ENCODE results near the gene DLK1. TPM values are rescaled to one million over a fixed set of nuclear protein-coding genes. Genes with fewer than 3 reads are reported as not detected.

Gene DLK1
- total RNA-seq: 0.22 TPM

DNA sequence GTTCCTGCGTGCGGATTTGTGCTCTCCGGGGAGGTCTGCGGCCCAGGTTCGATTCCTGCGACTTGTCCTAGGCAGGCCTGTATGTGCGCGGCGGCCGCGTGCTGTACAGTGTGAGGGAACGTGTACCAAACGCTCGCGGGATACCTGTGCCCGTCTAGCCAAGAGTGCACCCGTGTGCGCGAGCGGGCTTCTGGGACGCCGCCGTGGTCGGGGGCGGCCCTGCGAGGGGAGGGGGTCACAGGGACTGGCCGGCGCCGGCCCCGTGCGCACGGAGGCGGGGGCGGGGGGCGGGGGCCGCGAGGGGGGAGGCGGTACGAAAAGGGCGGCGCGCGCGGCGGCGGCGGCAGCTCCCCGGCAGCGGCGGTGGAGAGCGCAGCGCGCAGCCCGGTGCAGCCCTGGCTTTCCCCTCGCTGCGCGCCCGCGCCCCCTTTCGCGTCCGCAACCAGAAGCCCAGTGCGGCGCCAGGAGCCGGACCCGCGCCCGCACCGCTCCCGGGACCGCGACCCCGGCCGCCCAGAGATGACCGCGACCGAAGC is at the start of gene DLK1:
Gene DLK1 (plus strand): TSS at position 343 of the 536 bp plus-strand sequence. CDS start 177 bp downstream, at position 520.
- DNase-seq (ENCODE audit: low spot score) (no peak), ATAC-seq (no peak)
- intact Hi-C loops (cut with DNase I): no loop called here

DNA sequence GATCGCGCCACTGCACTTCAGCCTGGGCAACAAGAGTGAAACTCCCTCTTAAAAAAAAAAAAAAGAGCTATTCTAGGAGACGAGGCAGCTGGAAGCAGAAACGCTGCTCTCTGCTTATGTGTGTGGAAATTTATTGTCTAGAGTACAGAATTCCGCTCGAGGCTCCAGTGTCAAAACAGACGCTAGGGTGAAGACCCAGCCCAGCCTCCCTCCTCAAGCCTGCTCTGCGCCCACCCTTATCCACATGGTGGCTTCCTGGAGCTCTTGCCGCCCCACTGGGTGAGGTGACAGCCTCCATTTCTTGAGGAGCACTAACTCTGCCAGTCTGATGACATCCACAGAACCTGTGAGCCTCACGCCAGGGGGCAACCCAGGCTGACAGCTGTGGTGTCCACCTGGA is 49.5 kb upstream of the DLK1 start:
- intact Hi-C loops (cut with DNase I): no loop called here
- DNase-seq (ENCODE audit: low spot score) (no peak), ATAC-seq (no peak)

DNA sequence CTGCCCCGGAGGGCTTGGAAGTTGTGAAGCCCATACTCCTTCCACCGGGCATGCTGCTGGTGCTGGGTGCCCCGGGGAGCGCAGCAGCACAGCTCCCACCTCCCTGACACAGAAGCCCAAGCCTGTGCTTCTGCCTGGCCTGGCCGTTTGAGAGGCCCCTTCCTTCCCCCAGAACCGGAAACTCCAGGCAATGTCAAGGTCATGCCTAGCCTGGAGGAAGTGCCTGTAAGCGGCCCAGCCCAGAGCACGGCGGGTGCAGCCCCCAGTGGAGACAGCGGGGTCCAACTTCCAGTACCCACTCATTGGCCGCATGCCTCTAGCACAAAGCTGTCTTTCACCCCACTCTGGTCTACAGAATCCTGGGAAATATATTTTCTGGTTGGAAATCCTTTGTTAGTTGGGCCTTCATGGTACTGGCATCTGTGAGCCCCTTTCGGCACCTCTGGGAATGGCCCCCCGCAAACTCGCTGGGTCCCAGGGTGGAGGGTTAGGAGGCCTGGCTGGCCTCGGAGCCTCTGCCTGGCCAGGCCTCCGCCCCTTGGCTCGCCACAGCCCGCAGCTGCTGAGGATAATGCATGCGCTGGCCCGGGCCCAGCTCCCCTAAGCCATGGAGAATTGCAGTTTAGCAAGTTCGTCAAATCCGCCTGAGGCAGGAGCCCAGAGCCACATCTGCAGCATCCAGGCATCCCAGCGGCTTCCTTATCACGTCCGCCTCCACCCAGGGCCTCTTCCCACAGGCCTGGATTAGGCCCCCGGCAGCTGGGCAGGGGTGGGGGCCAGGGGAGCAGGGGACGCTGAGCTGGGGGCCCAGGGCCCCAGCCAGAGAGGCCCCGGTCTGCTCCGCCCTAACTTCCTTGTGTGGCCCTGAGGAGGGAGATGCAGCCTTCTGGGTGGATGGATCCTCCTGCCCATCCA is 48.9 kb upstream of the DLK1 start:
- DNase-seq (ENCODE audit: low spot score) (peak; percentile 84), ATAC-seq (peak; percentile 72)
- intact Hi-C loops (cut with DNase I): no loop called here

DNA sequence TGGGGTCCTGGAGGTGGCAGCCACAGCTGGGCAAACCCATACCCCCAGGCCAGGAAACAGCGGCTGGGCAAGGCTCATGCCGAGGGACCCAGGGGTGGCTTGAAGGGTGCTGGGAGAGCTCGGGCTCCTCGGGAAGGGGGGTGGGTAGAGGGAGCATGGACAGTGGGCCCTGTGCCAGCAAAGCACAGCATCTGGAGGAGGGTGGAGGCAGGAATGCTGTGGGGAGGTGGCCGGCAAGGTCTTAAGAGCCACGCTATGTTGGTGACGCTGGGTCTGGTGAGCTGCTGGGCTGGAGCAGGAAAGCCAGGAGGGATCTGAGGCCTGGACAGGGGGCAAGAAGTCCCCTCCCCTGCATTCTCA is 48.2 kb upstream of the DLK1 start:
- DNase-seq (ENCODE audit: low spot score) (peak; percentile 72), ATAC-seq (peak; percentile 33)
- intact Hi-C loops (cut with DNase I): no loop called here

DNA sequence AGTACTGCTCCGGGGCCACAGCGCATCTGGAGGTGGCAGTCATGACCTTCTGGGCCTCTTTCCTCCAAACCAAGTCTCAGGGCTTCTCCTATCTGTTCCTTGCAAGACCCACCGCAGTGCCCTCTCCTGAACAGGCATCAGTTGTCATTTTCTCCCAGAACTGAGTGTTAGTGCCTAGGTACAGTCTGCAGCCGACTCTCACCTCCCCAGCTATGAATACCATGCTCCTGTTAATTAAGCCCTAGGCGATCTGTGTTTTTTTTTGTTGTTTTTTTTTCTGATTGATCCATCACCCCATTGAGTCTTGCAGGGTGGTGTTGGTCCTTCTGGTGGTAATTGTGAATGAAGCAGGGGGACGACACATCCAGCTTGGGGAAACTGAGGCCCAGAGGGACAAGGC is 47.5 kb upstream of the DLK1 start:
- intact Hi-C loops (cut with DNase I): no loop called here
- DNase-seq (ENCODE audit: low spot score) (no peak), ATAC-seq (no peak)

DNA sequence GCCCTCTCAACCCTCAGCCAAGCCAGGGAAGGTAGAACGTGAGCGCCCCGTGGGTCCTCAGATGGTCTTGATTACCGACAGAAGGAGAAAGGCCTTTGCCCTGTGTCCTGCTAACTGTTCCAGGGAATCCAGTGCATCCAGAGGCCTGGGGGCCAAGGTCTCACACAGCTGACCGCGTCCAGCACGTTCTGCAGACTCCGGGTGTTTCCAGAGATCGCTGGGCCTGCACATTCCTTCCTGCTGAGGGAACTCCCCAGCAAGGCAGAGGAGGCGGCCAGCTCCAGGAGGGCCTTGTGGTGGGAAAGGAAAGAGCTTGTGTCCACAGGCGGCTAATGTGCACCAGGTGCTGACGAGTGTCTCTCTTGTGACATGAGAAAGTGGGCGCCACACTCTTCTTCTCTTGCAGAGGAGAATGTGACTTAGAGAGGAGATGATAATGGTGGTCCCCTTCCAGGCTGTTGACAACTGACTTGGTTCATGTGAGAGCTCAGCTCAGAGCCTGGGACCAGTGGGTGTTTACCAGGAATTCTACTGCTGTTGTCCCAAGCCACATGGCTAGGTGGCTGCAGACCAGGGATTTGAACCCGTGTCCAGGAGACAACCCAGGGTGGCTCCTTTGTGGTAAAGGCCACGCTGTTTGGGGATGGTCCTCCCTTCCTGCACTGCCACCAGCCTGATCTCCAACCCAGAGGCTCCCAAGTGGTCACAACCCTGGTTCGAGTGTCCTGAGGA is 46.8 kb upstream of the DLK1 start:
- intact Hi-C loops (cut with DNase I): no loop called here
- peak; percentile 84 for DNase-seq (ENCODE audit: low spot score)
- peak; percentile 86 for ATAC-seq

DNA sequence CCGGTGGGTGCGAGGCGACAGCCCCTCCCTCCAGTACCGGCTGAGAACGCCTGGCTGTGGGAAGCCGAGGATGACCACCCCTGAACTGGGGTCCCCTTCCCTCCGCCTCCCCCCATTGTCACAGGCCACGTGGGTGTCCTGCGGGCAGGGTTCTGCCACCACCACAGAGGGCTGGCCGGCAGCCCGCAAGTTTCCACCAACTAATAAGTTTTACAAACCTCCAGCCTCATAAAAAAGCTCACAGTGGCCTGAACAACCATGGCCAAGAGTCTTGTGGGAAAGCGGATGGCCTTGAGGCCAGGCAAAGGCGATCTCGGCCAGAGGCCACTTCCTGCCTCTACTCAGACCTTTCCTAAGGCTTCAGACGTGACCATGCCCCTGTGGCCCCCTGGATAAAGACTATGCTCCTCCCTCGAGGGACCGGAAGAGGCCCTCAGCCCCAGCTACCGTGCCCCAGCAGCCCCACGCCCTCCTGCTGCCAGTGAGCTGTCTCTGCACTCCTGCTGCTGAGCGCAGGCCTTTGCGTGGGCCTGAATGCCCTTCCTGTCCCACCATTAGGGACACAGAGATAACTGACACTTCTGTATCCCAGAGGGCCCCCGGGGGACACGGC is 46.1 kb upstream of the DLK1 start:
- intact Hi-C loops (cut with DNase I): no loop called here
- no peak for DNase-seq (ENCODE audit: low spot score)
- ATAC-seq: peak; percentile 41

DNA sequence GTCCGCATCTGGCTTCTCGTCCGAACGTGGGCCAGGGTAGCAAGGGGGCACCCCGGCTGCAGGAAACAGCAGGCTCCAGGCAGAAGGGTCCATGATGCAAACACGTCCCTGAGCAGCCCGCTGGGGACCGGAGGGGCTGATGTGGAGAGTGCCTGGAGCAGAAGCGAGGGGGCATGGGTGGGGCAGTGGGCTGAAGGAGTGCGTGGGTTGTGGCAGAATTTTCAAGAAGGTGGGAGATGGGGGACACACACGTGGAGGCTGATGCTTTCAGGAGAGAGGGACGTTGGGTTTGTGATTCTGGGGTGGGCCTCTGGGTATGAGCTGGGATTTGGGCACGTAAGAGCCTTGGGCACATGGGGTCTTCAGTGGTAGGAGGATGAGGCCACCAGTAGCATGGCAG is 45.6 kb upstream of the DLK1 start:
- ATAC-seq (no peak), DNase-seq (ENCODE audit: low spot score) (no peak)
- intact Hi-C loops (cut with DNase I): no loop called here

DNA sequence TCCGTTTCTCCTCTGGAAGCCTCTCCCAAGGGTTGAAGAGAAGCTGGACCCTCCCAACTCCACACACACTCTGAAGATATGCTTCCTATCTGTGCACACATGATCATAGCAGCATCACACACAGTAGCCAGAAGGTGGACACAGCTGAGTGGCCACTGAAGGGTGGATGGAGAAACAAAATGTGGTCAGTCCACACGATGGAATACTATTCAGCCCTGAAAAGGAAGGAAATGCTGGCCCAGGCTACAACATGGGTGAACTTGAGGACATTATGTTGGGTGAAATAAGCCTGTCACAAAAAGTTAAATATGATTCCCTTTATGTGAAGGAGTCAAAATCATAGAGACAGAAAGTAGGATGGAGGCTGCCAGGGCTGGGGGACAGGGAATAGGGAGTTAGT is 43.9 kb upstream of the DLK1 start:
- no peak for ATAC-seq
- DNase-seq (ENCODE audit: low spot score): no peak
- intact Hi-C loops (cut with DNase I): no loop called here

DNA sequence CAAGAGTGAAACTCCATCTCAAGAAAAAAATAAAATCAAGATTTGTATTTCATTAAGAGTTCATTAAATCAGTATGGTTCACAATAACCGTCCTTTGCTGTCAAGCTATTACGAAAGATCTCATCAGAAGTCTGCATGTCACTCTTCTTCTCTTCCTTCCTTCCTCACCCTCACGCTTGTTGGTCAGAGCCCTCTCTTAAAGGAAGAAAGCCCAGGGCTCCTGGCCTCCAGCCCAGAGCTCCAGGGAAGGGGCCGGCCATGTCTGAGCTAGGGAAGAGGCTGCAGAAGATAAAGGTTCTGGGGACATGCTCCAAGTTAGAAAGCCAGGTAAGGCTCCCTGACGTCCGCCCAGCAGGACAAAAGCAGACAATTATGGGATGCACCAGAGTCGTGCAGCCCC is 43.1 kb upstream of the DLK1 start:
- DNase-seq (ENCODE audit: low spot score) (no peak), ATAC-seq (no peak)
- intact Hi-C loops (cut with DNase I): no loop called here

DNA sequence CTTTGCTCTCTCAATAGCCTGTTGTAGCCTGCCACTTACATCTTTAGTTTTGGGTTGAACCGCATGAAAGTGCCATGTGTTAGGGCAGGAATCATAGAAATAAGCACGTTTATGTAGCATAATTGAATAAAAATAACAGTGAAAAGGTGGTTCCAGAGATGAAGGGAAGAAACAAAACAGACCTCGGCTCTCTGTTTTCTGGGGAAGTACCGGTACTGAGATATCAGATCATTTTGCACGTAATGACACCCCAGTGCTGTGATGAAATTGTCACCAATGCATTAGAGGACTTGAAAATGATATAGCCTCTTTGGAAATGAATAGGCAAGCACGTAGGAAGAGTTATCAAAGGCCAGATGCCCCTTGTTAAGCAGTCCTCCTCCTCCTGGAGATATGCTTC is 42.5 kb upstream of the DLK1 start:
- intact Hi-C loops (cut with DNase I): no loop called here

DNA sequence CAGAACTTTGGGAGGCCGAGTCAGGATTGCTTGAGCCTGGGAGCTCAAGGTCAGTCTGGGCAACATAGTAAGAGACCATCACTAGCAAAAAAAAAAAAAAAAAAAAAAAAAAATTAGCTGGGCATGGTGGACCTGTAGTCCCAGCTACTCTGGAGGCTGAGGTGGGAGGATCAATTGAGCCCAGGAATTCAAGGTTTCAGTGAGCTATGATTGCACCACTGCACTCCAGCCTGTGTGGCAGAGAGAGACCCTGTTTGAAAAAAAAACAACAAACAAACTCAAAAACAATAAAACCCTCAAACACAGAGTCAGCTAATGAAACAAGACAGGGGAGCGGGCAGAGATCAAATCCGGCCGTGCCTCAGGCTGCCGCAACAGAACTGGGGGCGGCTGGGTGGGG is 41.7 kb upstream of the DLK1 start:
- DNase-seq (ENCODE audit: low spot score): no peak
- intact Hi-C loops (cut with DNase I): no loop called here
- no peak for ATAC-seq

More for the DNA sequence above, 42.5 kb upstream of the DLK1 start:
- ATAC-seq: no peak
- DNase-seq (ENCODE audit: low spot score): no peak

DNA sequence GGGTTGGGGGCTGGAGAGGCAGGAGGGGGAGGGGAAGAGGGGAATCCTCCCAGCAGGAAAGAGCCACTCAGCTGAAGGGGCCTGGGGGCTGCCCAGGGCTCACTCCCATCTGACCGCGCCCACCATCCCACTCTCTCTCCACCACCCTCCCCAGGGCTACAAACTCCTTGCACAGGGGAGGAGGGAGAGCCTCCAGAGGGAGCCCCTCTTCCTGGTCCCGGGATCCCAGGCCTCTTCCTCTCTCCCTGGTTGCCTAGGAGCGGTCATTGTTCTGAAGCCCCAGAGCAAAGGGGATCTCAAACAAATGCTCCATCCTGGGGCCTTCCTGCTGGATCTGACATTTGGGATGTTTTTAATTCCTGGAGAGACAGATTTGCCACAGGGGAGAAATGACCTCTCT is 39.8 kb upstream of the DLK1 start:
- intact Hi-C loops (cut with DNase I): no loop called here
- DNase-seq (ENCODE audit: low spot score) (no peak), ATAC-seq (no peak)

DNA sequence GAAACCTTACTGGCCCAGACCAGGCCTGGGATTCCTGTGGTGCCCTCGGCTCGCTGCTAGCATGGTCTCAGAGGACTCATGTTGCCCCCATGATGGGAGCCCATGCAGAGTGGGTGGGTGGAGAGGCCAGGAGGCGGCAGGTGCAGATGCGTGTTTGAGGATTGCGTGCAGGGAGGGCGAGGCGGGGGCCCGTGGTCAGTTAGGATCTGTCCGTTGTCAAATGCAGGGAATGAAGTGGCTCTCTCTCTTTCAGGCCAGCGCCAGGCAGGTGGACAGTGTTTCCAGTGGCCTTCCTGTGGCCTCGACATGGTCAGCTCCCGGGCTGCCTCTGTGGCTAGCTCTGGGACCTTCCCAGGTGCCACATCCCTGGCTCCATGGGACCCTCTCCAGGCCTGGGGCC is 39.3 kb upstream of the DLK1 start:
- DNase-seq (ENCODE audit: low spot score) (no peak), ATAC-seq (no peak)
- intact Hi-C loops (cut with DNase I): no loop called here

DNA sequence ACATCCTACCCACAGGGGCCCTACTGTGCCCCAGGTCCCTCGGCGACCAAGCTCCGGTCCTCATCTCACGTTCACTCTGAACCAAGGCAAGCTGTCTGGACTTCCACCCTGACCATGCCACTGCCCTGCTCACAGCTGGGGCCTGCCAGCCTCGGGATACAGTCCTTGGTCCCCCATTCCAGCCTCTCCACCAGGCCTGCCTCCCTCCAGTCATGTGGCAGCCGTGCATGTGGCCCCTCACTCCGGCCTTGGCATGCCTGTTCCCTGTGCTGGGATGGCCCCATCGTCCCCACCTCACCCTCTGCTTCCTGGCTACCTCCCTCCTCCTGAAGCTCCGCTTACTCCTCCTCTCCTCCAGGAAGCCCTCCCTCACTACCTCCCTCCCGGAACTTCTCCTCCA is 38.6 kb upstream of the DLK1 start:
- DNase-seq (ENCODE audit: low spot score) (no peak), ATAC-seq (no peak)

DNA sequence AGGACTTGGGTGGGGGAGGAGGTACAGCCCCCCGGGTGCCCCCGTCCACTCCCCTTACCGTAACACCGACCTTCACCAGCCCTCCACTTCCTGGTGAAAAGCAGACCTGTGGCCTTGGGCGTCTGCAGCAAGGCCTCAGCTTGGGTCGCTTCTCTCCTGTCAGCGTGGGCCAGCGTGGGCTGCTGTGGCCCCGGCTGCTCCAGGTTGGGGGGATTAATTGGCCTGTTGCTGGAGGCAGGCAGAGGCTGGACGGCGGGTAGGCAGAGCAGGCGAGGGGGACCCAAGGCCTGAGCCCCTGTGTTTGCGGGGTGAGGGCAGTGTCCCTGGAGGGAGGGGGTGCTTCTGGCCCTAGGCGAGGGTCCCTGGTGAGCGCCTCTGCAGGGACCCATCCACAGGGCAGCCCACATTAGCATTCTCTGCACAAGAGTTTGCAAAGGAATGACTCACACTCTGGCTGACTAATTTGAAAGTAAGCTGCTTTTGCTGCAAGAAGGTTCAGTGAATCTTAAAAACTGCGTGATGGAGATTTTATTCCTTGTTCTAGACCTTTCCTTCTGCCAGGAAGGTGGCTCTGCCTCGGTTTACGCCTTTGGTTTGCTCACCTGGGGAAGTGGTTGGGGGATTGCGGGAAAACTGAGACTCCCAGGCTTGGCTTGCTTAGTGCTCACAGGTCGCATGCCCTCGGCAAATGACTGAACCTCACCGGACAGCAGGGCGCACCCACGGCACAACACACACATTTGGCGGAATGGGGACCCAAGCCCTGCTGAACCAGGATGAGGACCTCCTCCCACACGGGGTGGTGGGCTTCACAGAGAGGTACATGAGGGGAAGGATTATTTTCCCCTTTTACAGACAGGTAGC is 37.9 kb upstream of the DLK1 start:
- ATAC-seq (no peak), DNase-seq (ENCODE audit: low spot score) (no peak)
- intact Hi-C loops (cut with DNase I): no loop called here

More for the DNA sequence above, 38.6 kb upstream of the DLK1 start:
- intact Hi-C loops (cut with DNase I): no loop called here

DNA sequence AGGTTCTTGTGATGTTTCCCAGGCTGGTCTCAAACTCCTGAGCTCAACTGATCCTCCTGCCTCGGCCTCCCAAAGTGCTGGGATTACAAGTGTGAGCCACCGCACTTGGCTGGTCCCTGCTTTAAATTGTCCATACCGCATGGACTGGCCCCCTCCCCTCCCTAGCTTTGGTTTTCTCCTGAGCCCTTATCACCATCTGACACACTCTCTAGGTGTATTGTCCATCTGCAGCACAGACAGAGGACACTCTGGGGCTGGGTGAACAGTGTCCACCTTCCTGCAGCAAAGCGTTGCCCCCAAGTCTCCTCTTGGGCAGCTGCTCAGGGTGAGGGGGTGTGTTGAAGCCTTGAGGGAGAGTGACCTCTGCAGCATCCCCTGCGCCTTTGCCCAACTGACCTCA is 36.0 kb upstream of the DLK1 start:
- intact Hi-C loops (cut with DNase I): no loop called here
- DNase-seq (ENCODE audit: low spot score) (no peak), ATAC-seq (no peak)

DNA sequence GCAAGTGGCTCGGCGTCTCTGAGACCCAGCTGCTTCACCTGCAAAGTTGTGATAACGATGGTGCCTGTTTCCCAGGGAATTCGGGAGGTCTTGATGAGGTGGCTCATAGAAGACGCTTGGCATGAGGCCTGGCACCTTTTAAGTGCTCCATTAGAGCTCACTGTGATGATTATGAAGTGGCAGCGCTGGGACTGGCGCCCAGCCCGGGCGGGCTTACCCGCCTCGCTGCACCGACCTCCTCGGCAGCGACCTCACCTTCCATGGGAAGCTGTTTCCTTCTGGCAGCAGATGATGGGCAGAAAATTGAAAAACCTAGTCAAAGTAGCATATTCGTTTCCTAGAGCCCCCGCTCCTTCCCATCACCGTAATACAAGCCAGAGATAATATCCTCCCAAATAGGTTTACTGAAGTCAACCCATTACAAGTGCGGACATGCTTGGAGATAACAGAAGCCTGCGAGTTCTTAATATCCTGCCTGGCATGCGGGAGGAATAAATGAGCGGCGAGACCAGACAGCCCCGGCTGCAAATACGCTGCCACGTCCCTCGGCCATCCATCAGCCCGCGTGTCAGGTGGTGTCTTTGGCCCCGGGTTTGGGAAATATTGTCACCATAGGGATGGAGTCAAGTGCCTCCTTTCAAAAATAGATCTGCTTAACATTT is 35.2 kb upstream of the DLK1 start:
- DNase-seq (ENCODE audit: low spot score) (no peak), ATAC-seq (no peak)
- intact Hi-C loops (cut with DNase I): no loop called here

Measured in sciatic nerve (tissue), 2 donors.